ENCODE results near the gene FOXM1. TPM values are rescaled to one million over a fixed set of nuclear protein-coding genes. Genes with fewer than 3 reads are reported as not detected.

FOXM1 gene
- total RNA-seq, 4 donors from 2014 or later, result 6.4 to 31.4 (median 11.2) TPM

GRCh38 chr12:2919249-2919648 lies 42.3 kb upstream of the FOXM1 start:
- Histone ChIP-seq H3K4me1 (no peaks in the 10 kb centered on the region), H3K27ac (no peak overlapping the region), H3K27me3 (no peaks in the 10 kb centered on the region), H3K4me3 (no peak overlapping the region), H3K9me3 (no peaks in the 10 kb centered on the region), H3K36me3 (peaks cover 0 to 35% (median 0%) of the 10 kb centered on the region in 3 donors)
- DNase-seq, result no peak
- TF ChIP-seq POLR2A (IDR thresholded peaks at IDR 0.05) (no peak), CTCF (IDR thresholded peaks at IDR 0.05) (no peak)

GRCh38 chr12:2912216-2912575 lies 35.2 kb upstream of the FOXM1 start:
- Histone ChIP-seq H3K27me3 (no peaks in the 10 kb centered on the region), H3K36me3 (peaks cover 0 to 16% (median 0%) of the 10 kb centered on the region in 3 donors), H3K27ac (no peak overlapping the region), H3K4me1 (no peaks in the 10 kb centered on the region), H3K4me3 (no peak overlapping the region), H3K9me3 (no peaks in the 10 kb centered on the region)
- TF ChIP-seq POLR2A (IDR thresholded peaks at IDR 0.05) (no peak), CTCF (IDR thresholded peaks at IDR 0.05) (no peak)
- no peak for DNase-seq

- Histone ChIP-seq H3K9me3 (no peaks in the 10 kb centered on the region), H3K27me3 (no peaks in the 10 kb centered on the region), H3K4me1 (no peaks in the 10 kb centered on the region), H3K4me3 (no peak overlapping the region), H3K36me3 (peaks cover 0 to 2% (median 0%) of the 10 kb centered on the region in 3 donors), H3K27ac (no peak overlapping the region)
- DNase-seq, result peak in 1 of 3 donors; percentile 15
- TF ChIP-seq POLR2A (IDR thresholded peaks at IDR 0.05), result no peak
- TF ChIP-seq CTCF (IDR thresholded peaks at IDR 0.05), result no peak
Measured at GRCh38 chr12:2904260-2904659, 27.3 kb upstream of the FOXM1 start.

- Histone ChIP-seq H3K36me3 (no peaks in the 10 kb centered on the region), H3K4me3 (no peak overlapping the region), H3K9me3 (no peaks in the 10 kb centered on the region), H3K27ac (no peak overlapping the region), H3K4me1 (no peaks in the 10 kb centered on the region), H3K27me3 (no peaks in the 10 kb centered on the region)
- peak in 1 of 3 donors; percentile 26 for DNase-seq
- TF ChIP-seq CTCF (IDR thresholded peaks at IDR 0.05), result no peak
- no peak for TF ChIP-seq POLR2A (IDR thresholded peaks at IDR 0.05)
Measured at GRCh38 chr12:2902272-2902880, 25.4 kb upstream of the FOXM1 start.

- peak in 1 of 3 donors; percentile 2 for DNase-seq
- H3K27me3 ChIP-seq, result no peaks in the 10 kb centered on the region
- H3K9me3 ChIP-seq, result no peaks in the 10 kb centered on the region
- no peak overlapping the region for H3K27ac ChIP-seq
- H3K4me1 ChIP-seq, result no peaks in the 10 kb centered on the region
- no peak for TF ChIP-seq POLR2A (IDR thresholded peaks at IDR 0.05)
- TF ChIP-seq CTCF (IDR thresholded peaks at IDR 0.05), result no peak
- H3K36me3 ChIP-seq, result no peaks in the 10 kb centered on the region
- H3K4me3 ChIP-seq, result no peak overlapping the region
Measured at GRCh38 chr12:2900642-2901041, 23.7 kb upstream of the FOXM1 start.

- no peak overlapping the region for H3K4me3 ChIP-seq
- no peak overlapping the region for H3K27ac ChIP-seq
- no peaks in the 10 kb centered on the region for H3K9me3 ChIP-seq
- DNase-seq, result no peak
- H3K27me3 ChIP-seq, result no peaks in the 10 kb centered on the region
- no peaks in the 10 kb centered on the region for H3K36me3 ChIP-seq
- TF ChIP-seq POLR2A (IDR thresholded peaks at IDR 0.05) (no peak), CTCF (IDR thresholded peaks at IDR 0.05) (no peak)
- H3K4me1 ChIP-seq, result no peaks in the 10 kb centered on the region
Measured at GRCh38 chr12:2897418-2897817, 20.4 kb upstream of the FOXM1 start.
